SHP77 treated with DMSO at 0.1 percent for 48 hours (cell line): ENCODE measurements around the gene GALNT18.

Experiments used
- DNase-seq: peaks from one replicate; lab custom pipeline; 2025; lab: John Stamatoyannopoulos, UW

Gene GALNT18

GRCh38 chr11:11349106-11349825 is 272.5 kb downstream of the GALNT18 start:
- DNase-seq: no peak

- no peak for DNase-seq
These were observed 273.5 kb downstream of the GALNT18 start for GRCh38 chr11:11348303-11348702.

- DNase-seq: no peak
These were observed 274.2 kb downstream of the GALNT18 start for GRCh38 chr11:11347592-11347991.

GRCh38 chr11:11346303-11346702 is 275.5 kb downstream of the GALNT18 start:
- no peak for DNase-seq

GRCh38 chr11:11345099-11345498 is 276.7 kb downstream of the GALNT18 start:
- no peak for DNase-seq

GRCh38 chr11:11344045-11344444 is 277.8 kb downstream of the GALNT18 start:
- DNase-seq: no peak

- DNase-seq: no peak
These were observed 283.5 kb downstream of the GALNT18 start for GRCh38 chr11:11338304-11338703.

- DNase-seq: no peak
These were observed 285.1 kb downstream of the GALNT18 start for GRCh38 chr11:11336664-11337063.

- no peak for DNase-seq
These were observed 286.8 kb downstream of the GALNT18 start for GRCh38 chr11:11335043-11335442.

- no peak for DNase-seq
These were observed 287.2 kb downstream of the GALNT18 start for GRCh38 chr11:11334607-11335006.

- no peak for DNase-seq
These were observed 289.6 kb downstream of the GALNT18 start for GRCh38 chr11:11332141-11332710.

- DNase-seq: no peak
These were observed 292.6 kb downstream of the GALNT18 start for GRCh38 chr11:11329062-11329806.

GRCh38 chr11:11324090-11324489 is 297.7 kb downstream of the GALNT18 start:
- no peak for DNase-seq

GRCh38 chr11:11322101-11322500 is 299.7 kb downstream of the GALNT18 start:
- no peak for DNase-seq

GRCh38 chr11:11320825-11321224 is 301.0 kb downstream of the GALNT18 start:
- no peak for DNase-seq

- DNase-seq: no peak
These were observed 302.8 kb downstream of the GALNT18 start for GRCh38 chr11:11318961-11319360.

- DNase-seq: no peak
These were observed 303.3 kb downstream of the GALNT18 start for GRCh38 chr11:11318461-11318860.

GRCh38 chr11:11316651-11317230 is 305.1 kb downstream of the GALNT18 start:
- no peak for DNase-seq

GRCh38 chr11:11313902-11314692 is 307.7 kb downstream of the GALNT18 start:
- DNase-seq: no peak

GRCh38 chr11:11313426-11313825 is 308.4 kb downstream of the GALNT18 start:
- no peak for DNase-seq

- no peak for DNase-seq
These were observed 309.1 kb downstream of the GALNT18 start for GRCh38 chr11:11312738-11313137.

GRCh38 chr11:11311169-11311568 is 310.6 kb downstream of the GALNT18 start:
- no peak for DNase-seq
